ENCODE data around the gene TBC1D21. TPM values are rescaled to one million over a fixed set of nuclear protein-coding genes. Genes with fewer than 3 reads are reported as not detected.

TBC1D21 gene
- total RNA-seq, 1 experiment from 2014 or later: not detected

DNA sequence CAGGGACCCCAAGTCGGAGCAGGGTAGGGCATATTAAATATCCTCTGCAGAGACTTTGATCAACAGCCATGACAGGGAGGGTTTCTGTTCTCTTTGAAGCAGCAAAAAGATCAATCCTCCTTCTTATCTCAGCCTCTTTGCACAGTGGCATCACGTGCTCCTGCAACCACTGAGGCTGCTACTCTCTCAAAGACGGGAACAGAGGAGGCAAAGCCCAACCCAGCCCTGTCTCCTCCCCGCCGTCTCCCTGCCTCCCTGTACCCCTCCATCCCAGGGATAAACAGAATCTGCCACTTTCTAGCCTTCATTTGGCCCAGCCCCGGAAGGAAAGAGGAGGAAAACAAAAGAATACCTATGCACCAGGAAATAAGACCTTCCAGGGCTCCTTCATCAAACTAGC is 7.5 kb upstream of the TBC1D21 start:
- no peak overlapping the region for H2BK120ac ChIP-seq (ENCODE audit: low read depth, low read length, poor library complexity, severe bottlenecking)
- no peak overlapping the region for H3K27ac Mint-ChIP-seq
- H3K18ac ChIP-seq (ENCODE audit: insufficient read length, low read depth, low read length): no peak overlapping the region
- H2BK5ac ChIP-seq (ENCODE audit: insufficient read length, low read length): no peak overlapping the region
- H3T11ph ChIP-seq (ENCODE audit: low read length): no peak overlapping the region
- H3K4me2 ChIP-seq (ENCODE audit: insufficient read depth, insufficient read length, low read length): no peak overlapping the region
- H4K20me1 ChIP-seq (ENCODE audit: control insufficient read depth, insufficient read depth, insufficient read length): no peaks in the 10 kb centered on the region
- no CpG with 5 or more reads among the region's 6 CpGs for WGBS (ENCODE audit: extremely low coverage, insufficient read length, low lambda C conversion rate)
- no peak overlapping the region for H3K56ac ChIP-seq (ENCODE audit: insufficient read length, low read depth, low read length)
- no peak overlapping the region for H3K14ac ChIP-seq (ENCODE audit: insufficient read depth, low read length)
- peak; percentile 19 for DNase-seq
- H2AFZ ChIP-seq (ENCODE audit: low read length): no peak overlapping the region
- H3K9me3 Mint-ChIP-seq: peaks cover 7 to 8% of the 10 kb centered on the region in 2 experiments
- H3K4ac ChIP-seq (ENCODE audit: low read depth, low read length): no peak overlapping the region
- no peak overlapping the region for H2AK5ac ChIP-seq (ENCODE audit: insufficient read length, low read length)
- no peak overlapping the region for H2BK20ac ChIP-seq (ENCODE audit: low read depth, low read length, poor library complexity, severe bottlenecking)
- H2BK12ac ChIP-seq (ENCODE audit: insufficient read length, low read depth, low read length): no peak overlapping the region
- no peak overlapping the region for H3K9ac ChIP-seq (ENCODE audit: extremely low read depth, insufficient read length, low read length)
- no peak overlapping the region for H3K4me3 Mint-ChIP-seq
- H4K8ac ChIP-seq (replicated peaks; ENCODE audit: insufficient read length, low read depth, low read length): no peak overlapping the region
- no peak overlapping the region for H3K23ac ChIP-seq (ENCODE audit: insufficient read length, low read depth, low read length)
- no peak overlapping the region for H4K91ac ChIP-seq (ENCODE audit: insufficient read length, low read depth, low read length)
- H3K27ac ChIP-seq (ENCODE audit: insufficient read length, low read depth, low read length): no peak overlapping the region
- no peaks in the 10 kb centered on the region for H3K23me2 ChIP-seq (ENCODE audit: insufficient read length, low read depth, low read length, poor library complexity, severe bottlenecking)
- no peaks in the 10 kb centered on the region for H3K79me2 ChIP-seq (ENCODE audit: insufficient read depth, low read length)
- no peaks in the 10 kb centered on the region for H3K79me1 ChIP-seq (ENCODE audit: insufficient read depth, low read depth, low read length, poor library complexity, severe bottlenecking)
- TF ChIP-seq, protein P1, sequence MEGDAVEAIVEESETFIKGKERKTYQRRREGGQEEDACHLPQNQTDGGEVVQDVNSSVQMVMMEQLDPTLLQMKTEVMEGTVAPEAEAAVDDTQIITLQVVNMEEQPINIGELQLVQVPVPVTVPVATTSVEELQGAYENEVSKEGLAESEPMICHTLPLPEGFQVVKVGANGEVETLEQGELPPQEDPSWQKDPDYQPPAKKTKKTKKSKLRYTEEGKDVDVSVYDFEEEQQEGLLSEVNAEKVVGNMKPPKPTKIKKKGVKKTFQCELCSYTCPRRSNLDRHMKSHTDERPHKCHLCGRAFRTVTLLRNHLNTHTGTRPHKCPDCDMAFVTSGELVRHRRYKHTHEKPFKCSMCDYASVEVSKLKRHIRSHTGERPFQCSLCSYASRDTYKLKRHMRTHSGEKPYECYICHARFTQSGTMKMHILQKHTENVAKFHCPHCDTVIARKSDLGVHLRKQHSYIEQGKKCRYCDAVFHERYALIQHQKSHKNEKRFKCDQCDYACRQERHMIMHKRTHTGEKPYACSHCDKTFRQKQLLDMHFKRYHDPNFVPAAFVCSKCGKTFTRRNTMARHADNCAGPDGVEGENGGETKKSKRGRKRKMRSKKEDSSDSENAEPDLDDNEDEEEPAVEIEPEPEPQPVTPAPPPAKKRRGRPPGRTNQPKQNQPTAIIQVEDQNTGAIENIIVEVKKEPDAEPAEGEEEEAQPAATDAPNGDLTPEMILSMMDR (conservative IDR thresholded peaks at IDR 0.05): no peak
- H4K5ac ChIP-seq (ENCODE audit: insufficient read length, low read depth, low read length): no peak overlapping the region
- H3K27me3 ChIP-seq (ENCODE audit: insufficient read depth, low read length): no peaks in the 10 kb centered on the region
- no peak overlapping the region for H2BK15ac ChIP-seq (ENCODE audit: low read depth, low read length)
- H3K27me3 Mint-ChIP-seq (ENCODE audit: low read depth): no peaks in the 10 kb centered on the region; the same call in 1 of the 2 replicates
- no peaks in the 10 kb centered on the region for H3K9me3 ChIP-seq (ENCODE audit: control insufficient read depth, low read depth, low read length)
- peaks cover 0 to 5% (median 1%) of the 10 kb centered on the region in 3 experiments; a peak in 3 of 7 replicates for H3K36me3 Mint-ChIP-seq (ENCODE audit: insufficient read depth in 1 of 3, low read depth in 3 of 3)
- peaks cover 24 to 35% of the 10 kb centered on the region in 2 experiments for H3K4me1 Mint-ChIP-seq
- H3K4me1 ChIP-seq (ENCODE audit: insufficient read depth, low read length): peaks cover 2% of the 10 kb centered on the region; the same call in 1 of the 2 replicates

Data from H9 (cell line).